Natural killer cell (primary cell): ENCODE results near the gene FARS2. TPM values are rescaled to one million over a fixed set of nuclear protein-coding genes. Genes with fewer than 3 reads are reported as not detected.

Experiments
- ATAC-seq, 3 donors: fragments of 150-1000 bp in 2 of 3; fragments of 200-7000 bp in 1 of 3; cut with Tn5 transposase; 1 replicate in 1 of 3; 2 replicates in 2 of 3; pipeline ENCODE4 v1.10.0; 2021; ENCODE audit warnings: mild to moderate bottlenecking in 2 of 3, moderate library complexity in 2 of 3
- DNase-seq, 2 donors: peaks; one replicate each; pipeline versions ENCODE4 v3.0.0 to v3.0.0-alpha.2; 2013 to 2021; ENCODE audit warnings: mixed read lengths in 1 of 2
- H3K27ac ChIP-seq: one replicate; pipeline ENCODE4 v1.5.1; 2013; ENCODE audit warnings: mild to moderate bottlenecking, low read length
- H3K27me3 ChIP-seq: one replicate; pipeline ENCODE4 v1.6.1; 2013; ENCODE audit warnings: low read length; ENCODE audit not compliant: control insufficient read depth, insufficient read depth
- H3K36me3 ChIP-seq: one replicate; pipeline ENCODE4 v1.6.1; 2013; ENCODE audit warnings: low read length; ENCODE audit not compliant: control insufficient read depth, insufficient read depth
- H3K4me1 ChIP-seq: one replicate; pipeline ENCODE4 v1.6.1; 2013; ENCODE audit warnings: low read length; ENCODE audit not compliant: control insufficient read depth, insufficient read depth
- H3K4me3 ChIP-seq: one replicate; pipeline ENCODE4 v1.5.1; 2013; ENCODE audit warnings: low read length
- H3K9me3 ChIP-seq: one replicate; pipeline ENCODE4 v1.6.1; 2013; ENCODE audit warnings: low read length; ENCODE audit not compliant: control insufficient read depth, insufficient read depth
- H3K27ac Mint-ChIP-seq, 2 donors: one replicate each; pipeline ENCODE4 v1.8.0; 2022; ENCODE audit warnings: mild to moderate bottlenecking in 2 of 2, mixed read lengths in 2 of 2, moderate library complexity in 1 of 2
- H3K27me3 Mint-ChIP-seq, 2 donors: one replicate each; pipeline ENCODE4 v1.8.0; 2022; ENCODE audit warnings: low read depth in 2 of 2, mixed read lengths in 2 of 2
- H3K36me3 Mint-ChIP-seq: one replicate; pipeline ENCODE4 v1.8.0; 2022; ENCODE audit warnings: mixed read lengths
- H3K4me1 Mint-ChIP-seq, 2 donors: one replicate each; pipeline ENCODE4 v1.8.0; 2022; ENCODE audit warnings: mixed read lengths in 2 of 2
- H3K4me3 Mint-ChIP-seq: one replicate; pipeline ENCODE4 v1.8.0; 2022; ENCODE audit warnings: mild to moderate bottlenecking, moderate library complexity, mixed read lengths
- H3K9me3 Mint-ChIP-seq, 2 donors: one replicate each; pipeline ENCODE4 v1.8.0; 2022; ENCODE audit warnings: mixed read lengths in 2 of 2
- WGBS: methylation state at CpG from one replicate; pipeline ENCODE4 v1.1.7; 2013; ENCODE audit warnings: missing lambda C conversion rate; ENCODE audit not compliant: insufficient coverage; 5-methylcytosine and 5-hydroxymethylcytosine counted together
- intact Hi-C: fragments of 100-400 bp; cut with micrococcal nuclease; formaldehyde crosslinking; loops from one replicate; pipeline ENCODE4 v1.14.2; 2022
- total RNA-seq, 4 donors: library from RNA; stranded (reverse); fragments of 120-200 nt in 1 of 4; gene quantifications; one replicate each; pipeline versions ENCODE4 v1.2.3 to v1.2.4, GENCODE V29; 2013 to 2022
- TF ChIP-seq, protein P1 (sequence below): fragments of 200-600 bp; IDR thresholded peaks from one replicate; pipeline ENCODE4 v1.8.0; 2022; ENCODE audit warnings: antibody characterized with exemption

FARS2 gene
- total RNA-seq, 3 donors from 2014 or later (not counting 1 experiment from before 2014, with no cell fraction given) = 15.3 to 24.8 (median 22.7) TPM

GRCh38 chr6:5665667-5666066, 404.4 kb downstream of the FARS2 start:
- no peak overlapping the region for H3K27ac Mint-ChIP-seq
- Histone ChIP-seq H3K4me1 (peaks cover 8% of the 10 kb centered on the region), H3K4me3 (no peak overlapping the region), H3K36me3 (no peaks in the 10 kb centered on the region), H3K27me3 (no peaks in the 10 kb centered on the region), H3K27ac (no peak overlapping the region), H3K9me3 (no peaks in the 10 kb centered on the region)
- no peak overlapping the region for H3K4me3 Mint-ChIP-seq
- WGBS = 96% methylated on average over 2 of the region's 2 CpGs
- H3K9me3 Mint-ChIP-seq = peaks cover 0 to 2% of the 10 kb centered on the region in 2 donors
- H3K27me3 Mint-ChIP-seq = peaks cover 0 to 7% of the 10 kb centered on the region in 2 donors
- intact Hi-C loops = no loop called here
- H3K36me3 Mint-ChIP-seq = no peaks in the 10 kb centered on the region
- peaks cover 21 to 23% of the 10 kb centered on the region in 2 donors for H3K4me1 Mint-ChIP-seq
- ATAC-seq (no peak), DNase-seq (no peak)
- TF ChIP-seq, protein P1, sequence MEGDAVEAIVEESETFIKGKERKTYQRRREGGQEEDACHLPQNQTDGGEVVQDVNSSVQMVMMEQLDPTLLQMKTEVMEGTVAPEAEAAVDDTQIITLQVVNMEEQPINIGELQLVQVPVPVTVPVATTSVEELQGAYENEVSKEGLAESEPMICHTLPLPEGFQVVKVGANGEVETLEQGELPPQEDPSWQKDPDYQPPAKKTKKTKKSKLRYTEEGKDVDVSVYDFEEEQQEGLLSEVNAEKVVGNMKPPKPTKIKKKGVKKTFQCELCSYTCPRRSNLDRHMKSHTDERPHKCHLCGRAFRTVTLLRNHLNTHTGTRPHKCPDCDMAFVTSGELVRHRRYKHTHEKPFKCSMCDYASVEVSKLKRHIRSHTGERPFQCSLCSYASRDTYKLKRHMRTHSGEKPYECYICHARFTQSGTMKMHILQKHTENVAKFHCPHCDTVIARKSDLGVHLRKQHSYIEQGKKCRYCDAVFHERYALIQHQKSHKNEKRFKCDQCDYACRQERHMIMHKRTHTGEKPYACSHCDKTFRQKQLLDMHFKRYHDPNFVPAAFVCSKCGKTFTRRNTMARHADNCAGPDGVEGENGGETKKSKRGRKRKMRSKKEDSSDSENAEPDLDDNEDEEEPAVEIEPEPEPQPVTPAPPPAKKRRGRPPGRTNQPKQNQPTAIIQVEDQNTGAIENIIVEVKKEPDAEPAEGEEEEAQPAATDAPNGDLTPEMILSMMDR = no peak

GRCh38 chr6:5666695-5667094, 405.4 kb downstream of the FARS2 start:
- TF ChIP-seq, protein P1 = no peak
- H3K4me3 ChIP-seq = no peak overlapping the region
- 89% methylated on average over 7 of the region's 7 CpGs for WGBS
- H3K4me1 Mint-ChIP-seq = peaks cover 27 to 32% of the 10 kb centered on the region in 2 donors
- H3K27ac ChIP-seq = no peak overlapping the region
- no peaks in the 10 kb centered on the region for H3K27me3 ChIP-seq
- no peaks in the 10 kb centered on the region for H3K36me3 Mint-ChIP-seq
- peaks cover 16% of the 10 kb centered on the region for H3K4me1 ChIP-seq
- DNase-seq (no peak), ATAC-seq (no peak)
- H3K4me3 Mint-ChIP-seq = no peak overlapping the region
- intact Hi-C loops = no loop called here
- no peaks in the 10 kb centered on the region for H3K9me3 ChIP-seq
- H3K36me3 ChIP-seq = no peaks in the 10 kb centered on the region
- no peak overlapping the region for H3K27ac Mint-ChIP-seq
- peaks cover 0 to 7% of the 10 kb centered on the region in 2 donors for H3K27me3 Mint-ChIP-seq
- no peaks in the 10 kb centered on the region for H3K9me3 Mint-ChIP-seq

GRCh38 chr6:5667737-5668136, 406.4 kb downstream of the FARS2 start:
- Mint-ChIP-seq H3K4me3 (peak overlapping the region; percentile 32), H3K4me1 (peaks cover 38 to 41% of the 10 kb centered on the region in 2 donors), H3K9me3 (no peaks in the 10 kb centered on the region), H3K27me3 (peaks cover 0 to 7% of the 10 kb centered on the region in 2 donors), H3K27ac (peak overlapping the region in 1 of 2 donors; percentile 63), H3K36me3 (no peaks in the 10 kb centered on the region)
- Histone ChIP-seq H3K27me3 (no peaks in the 10 kb centered on the region), H3K27ac (no peak overlapping the region), H3K36me3 (no peaks in the 10 kb centered on the region), H3K4me3 (no peak overlapping the region), H3K4me1 (peaks cover 25% of the 10 kb centered on the region), H3K9me3 (no peaks in the 10 kb centered on the region)
- TF ChIP-seq, protein P1 = no peak
- peak in 1 of 2 donors; percentile 70 for DNase-seq
- intact Hi-C loops = no loop called here
- ATAC-seq = peak in 1 of 3 donors; percentile 46
- 25% methylated on average over 1 of the region's 5 CpGs for WGBS

DNA sequence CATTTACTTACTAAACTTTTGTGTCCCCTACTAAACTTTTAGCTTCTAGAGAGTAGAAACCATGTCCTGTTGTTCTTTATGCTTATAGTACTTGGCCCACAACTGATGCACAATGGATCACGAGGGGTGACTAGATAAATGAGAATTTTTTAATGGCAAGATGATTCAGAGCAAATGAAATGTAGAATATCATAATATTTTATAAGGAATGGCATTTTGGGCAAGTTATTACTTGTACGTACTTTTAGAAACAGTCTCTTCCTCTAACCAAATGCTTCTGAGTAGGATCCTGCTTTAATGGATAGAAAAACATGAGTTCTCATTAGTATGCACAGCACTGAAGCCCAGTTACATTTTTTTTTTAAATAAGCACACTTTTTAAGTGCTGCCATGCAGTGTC, 409.1 kb downstream of the FARS2 start:
- DNase-seq (no peak), ATAC-seq (no peak)
- H3K4me1 ChIP-seq = peaks cover 25% of the 10 kb centered on the region
- H3K27ac ChIP-seq = no peak overlapping the region
- no peaks in the 10 kb centered on the region for H3K36me3 ChIP-seq
- Mint-ChIP-seq H3K4me1 (peaks cover 35 to 39% of the 10 kb centered on the region in 2 donors), H3K9me3 (no peaks in the 10 kb centered on the region), H3K27ac (peak overlapping the region; percentile 49 to 79), H3K27me3 (no peaks in the 10 kb centered on the region), H3K36me3 (no peaks in the 10 kb centered on the region), H3K4me3 (no peak overlapping the region)
- H3K4me3 ChIP-seq = no peak overlapping the region
- intact Hi-C loops = loop anchor here (2.0 kb wide), 1 partner anchor 200 kb away; no protein-coding TSS in a partner anchor
- H3K27me3 ChIP-seq = no peaks in the 10 kb centered on the region
- no peaks in the 10 kb centered on the region for H3K9me3 ChIP-seq
- 100% methylated on average over 1 of the region's 2 CpGs for WGBS
- TF ChIP-seq, protein P1 = no peak
